GM23338 (cell line): ENCODE results near the gene ZBTB18. TPM values are rescaled to one million over a fixed set of nuclear protein-coding genes. Genes with fewer than 3 reads are reported as not detected.

Experiments used
- polyA plus RNA-seq: library from polyadenylated mRNA; unstranded; fragments of >200 nt; fragmentation: Nextera tagmentation; extraction: Ambion mirVana; gene quantifications from 2 replicates; pipeline ENCODE4 v1.2.1, GENCODE V29; 2016
- small RNA-seq: library from RNA; depleted of rRNA; stranded (forward); fragments of <200 nt; gene quantifications from one replicate; pipeline ENCODE3, GENCODE V24; 2014; ENCODE audit warnings: low replicate concordance
- total RNA-seq: library from RNA; depleted of rRNA; stranded (reverse); fragments of >200 nt; shearing (Covaris generic); gene quantifications from 2 replicates; pipeline ENCODE4 v1.2.3, GENCODE V29; 2014; rRNA removed

Gene ZBTB18
- total and polyA plus RNA-seq, 2 experiments from 2014 or later = 5.5 to 12.2 TPM

Small RNA genes lying within 50 kb of the gene (small RNA-seq; reads per million reads assigned to genes)
- gene RN7SL148P = not detected

Other genes with a start within 250 kb of the ZBTB18 start
- gene AKT3, start 201.0 kb upstream of the ZBTB18 start, total RNA-seq = 18.5 and 22.6 TPM in 2 replicates
- 4.5 and 5.9 TPM in 2 replicates for gene AKT3, start 201.0 kb upstream of the ZBTB18 start, polyA plus RNA-seq